Neural progenitor cell (in vitro differentiated cells): ENCODE data around the gene IFI35. TPM values are rescaled to one million over a fixed set of nuclear protein-coding genes. Genes with fewer than 3 reads are reported as not detected.

ENCODE experiments used
- DNase-seq: peaks from one replicate; pipeline ENCODE4 v3.0.0-alpha.2; 2016; ENCODE audit warnings: low spot score
- H2AFZ ChIP-seq: fragments of 200-600 bp; sonication (generic); replicated peaks from 2 replicates; pipeline ENCODE4 v1.6.1; 2016; ENCODE audit warnings: antibody characterized with exemption
- H3F3A ChIP-seq: fragments of 200-600 bp; sonication (generic); 2 replicates; pipeline ENCODE4 v1.6.1; 2016; ENCODE audit warnings: antibody characterized with exemption, low read depth
- H3K27ac ChIP-seq: fragments of 200-600 bp; sonication (generic); 2 replicates; pipeline ENCODE4 v1.5.1; 2016; ENCODE audit warnings: mild to moderate bottlenecking
- H3K27me3 ChIP-seq: fragments of 200-600 bp; sonication (generic); 2 replicates; pipeline ENCODE4 v1.6.1; 2016; ENCODE audit warnings: mild to moderate bottlenecking, moderate library complexity
- H3K36me3 ChIP-seq: fragments of 200-600 bp; sonication (generic); 2 replicates; pipeline ENCODE4 v1.5.1; 2016
- H3K4me1 ChIP-seq: fragments of 200-600 bp; sonication (generic); 2 replicates; pipeline ENCODE4 v1.6.1; 2016; ENCODE audit warnings: mixed run types
- H3K4me2 ChIP-seq: fragments of 200-600 bp; sonication (generic); 2 replicates; pipeline ENCODE4 v1.6.1; 2016
- H3K4me3 ChIP-seq: fragments of 200-600 bp; sonication (generic); 2 replicates; pipeline ENCODE4 v1.5.1; 2016
- H3K79me2 ChIP-seq: fragments of 200-600 bp; sonication (generic); 2 replicates; pipeline ENCODE4 v1.6.1; 2016; ENCODE audit warnings: low read depth
- H3K9ac ChIP-seq: fragments of 200-600 bp; sonication (generic); 2 replicates; pipeline ENCODE4 v1.6.1; 2016
- H3K9me3 ChIP-seq: fragments of 200-600 bp; sonication (generic); 2 replicates; pipeline ENCODE4 v1.5.1; 2016; ENCODE audit warnings: low read depth
- H4K20me1 ChIP-seq: fragments of 200-600 bp; sonication (generic); 2 replicates; pipeline ENCODE4 v1.6.1; 2016; ENCODE audit warnings: low read depth
- H3K27ac Mint-ChIP-seq: 3 replicates; pipeline ENCODE4 v1.8.0; 2021; ENCODE audit warnings: mixed read lengths
- H3K27me3 Mint-ChIP-seq: 2 replicates; pipeline ENCODE4 v1.8.0; 2022; ENCODE audit warnings: low read depth, mild to moderate bottlenecking, inconsistent platforms, moderate library complexity, mixed read lengths; ENCODE audit not compliant: insufficient read depth
- H3K36me3 Mint-ChIP-seq: 3 replicates; pipeline ENCODE4 v1.8.0; 2021; ENCODE audit warnings: mixed read lengths
- H3K4me1 Mint-ChIP-seq: 3 replicates; pipeline ENCODE4 v1.8.0; 2021; ENCODE audit warnings: mixed read lengths
- H3K4me3 Mint-ChIP-seq: 3 replicates; pipeline ENCODE4 v1.8.0; 2021; ENCODE audit warnings: mild to moderate bottlenecking, moderate library complexity, mixed read lengths
- H3K9me3 Mint-ChIP-seq: 3 replicates; pipeline ENCODE4 v1.8.0; 2020; ENCODE audit warnings: mixed read lengths
- EZH2 ChIP-seq: fragments of 200-600 bp; sonication (generic); IDR thresholded peaks from 2 replicates; pipeline ENCODE4 v1.6.1; 2017; ENCODE audit warnings: antibody characterized with exemption, mild to moderate bottlenecking, moderate library complexity
- EZH2phosphoT487 ChIP-seq: fragments of 200-600 bp; sonication (generic); IDR thresholded peaks from 2 replicates; pipeline ENCODE4 v1.6.1; 2017; ENCODE audit warnings: antibody characterized with exemption
- total RNA-seq: library from RNA; depleted of rRNA; stranded (reverse); fragments of >200 nt; gene quantifications from 2 replicates; pipeline ENCODE4 v1.2.3, GENCODE V29; 2015; ENCODE audit warnings: low replicate concordance
- TF ChIP-seq, protein P1 (sequence below): fragments of 200-600 bp; sonication (generic); IDR thresholded peaks from 2 replicates; pipeline ENCODE4 v1.5.1; 2017; ENCODE audit warnings: antibody characterized with exemption, mild to moderate bottlenecking

IFI35 gene
- total RNA-seq, 1 donor from 2014 or later: not detected

DNA sequence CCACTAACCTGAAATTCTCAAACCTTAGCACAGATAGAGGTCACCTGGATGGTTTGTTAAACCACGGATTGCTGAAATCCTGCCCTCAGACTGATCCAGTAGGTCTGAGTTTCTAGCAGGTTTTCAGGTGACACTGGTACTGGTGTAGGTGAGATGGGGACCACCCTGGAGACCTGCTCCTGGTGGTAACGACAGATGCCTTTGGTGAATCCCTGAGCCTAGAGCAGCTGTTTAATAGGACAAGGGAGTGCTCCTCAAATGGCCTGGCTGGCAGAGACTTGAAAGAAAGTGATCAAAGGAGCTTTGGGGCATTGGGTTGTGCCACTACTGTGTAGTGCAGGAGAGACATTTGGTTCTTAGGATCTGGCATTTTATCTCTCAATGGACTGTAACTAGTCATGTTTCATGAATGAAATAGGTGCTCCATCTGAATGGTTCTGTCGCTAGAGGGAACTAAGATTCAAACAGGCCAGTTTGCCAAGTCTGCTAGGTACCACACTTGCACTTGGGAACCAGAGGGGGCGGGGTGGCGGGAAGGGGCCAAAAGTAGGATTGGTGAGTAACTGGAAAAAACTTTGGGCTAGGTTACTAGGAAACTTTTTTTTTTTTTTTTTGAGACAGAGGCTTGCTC is 2.9 kb upstream of the IFI35 start:
- Mint-ChIP-seq H3K4me3 (peak overlapping the region; percentile 41), H3K4me1 (peaks cover 17% of the 10 kb centered on the region), H3K36me3 (peaks cover 25% of the 10 kb centered on the region), H3K27me3 (peaks cover 2% of the 10 kb centered on the region), H3K9me3 (no peaks in the 10 kb centered on the region), H3K27ac (no peak overlapping the region)
- TF ChIP-seq EZH2phosphoT487 (no peak), EZH2 (no peak)
- TF ChIP-seq, protein P1, sequence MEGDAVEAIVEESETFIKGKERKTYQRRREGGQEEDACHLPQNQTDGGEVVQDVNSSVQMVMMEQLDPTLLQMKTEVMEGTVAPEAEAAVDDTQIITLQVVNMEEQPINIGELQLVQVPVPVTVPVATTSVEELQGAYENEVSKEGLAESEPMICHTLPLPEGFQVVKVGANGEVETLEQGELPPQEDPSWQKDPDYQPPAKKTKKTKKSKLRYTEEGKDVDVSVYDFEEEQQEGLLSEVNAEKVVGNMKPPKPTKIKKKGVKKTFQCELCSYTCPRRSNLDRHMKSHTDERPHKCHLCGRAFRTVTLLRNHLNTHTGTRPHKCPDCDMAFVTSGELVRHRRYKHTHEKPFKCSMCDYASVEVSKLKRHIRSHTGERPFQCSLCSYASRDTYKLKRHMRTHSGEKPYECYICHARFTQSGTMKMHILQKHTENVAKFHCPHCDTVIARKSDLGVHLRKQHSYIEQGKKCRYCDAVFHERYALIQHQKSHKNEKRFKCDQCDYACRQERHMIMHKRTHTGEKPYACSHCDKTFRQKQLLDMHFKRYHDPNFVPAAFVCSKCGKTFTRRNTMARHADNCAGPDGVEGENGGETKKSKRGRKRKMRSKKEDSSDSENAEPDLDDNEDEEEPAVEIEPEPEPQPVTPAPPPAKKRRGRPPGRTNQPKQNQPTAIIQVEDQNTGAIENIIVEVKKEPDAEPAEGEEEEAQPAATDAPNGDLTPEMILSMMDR: no peak
- H3K79me2 ChIP-seq: peaks cover 28% of the 10 kb centered on the region
- H3F3A ChIP-seq: peaks cover 72% of the 10 kb centered on the region
- no peak overlapping the region for H3K4me2 ChIP-seq
- no peaks in the 10 kb centered on the region for H3K27me3 ChIP-seq
- H3K9ac ChIP-seq: no peak overlapping the region
- peaks cover 6% of the 10 kb centered on the region for H3K36me3 ChIP-seq
- H2AFZ ChIP-seq: no peak overlapping the region
- no peak overlapping the region for H3K4me3 ChIP-seq
- H3K9me3 ChIP-seq: no peaks in the 10 kb centered on the region
- peaks cover 25% of the 10 kb centered on the region for H4K20me1 ChIP-seq
- no peak overlapping the region for H3K27ac ChIP-seq
- H3K4me1 ChIP-seq: peaks cover 14% of the 10 kb centered on the region
- no peak for DNase-seq

DNA sequence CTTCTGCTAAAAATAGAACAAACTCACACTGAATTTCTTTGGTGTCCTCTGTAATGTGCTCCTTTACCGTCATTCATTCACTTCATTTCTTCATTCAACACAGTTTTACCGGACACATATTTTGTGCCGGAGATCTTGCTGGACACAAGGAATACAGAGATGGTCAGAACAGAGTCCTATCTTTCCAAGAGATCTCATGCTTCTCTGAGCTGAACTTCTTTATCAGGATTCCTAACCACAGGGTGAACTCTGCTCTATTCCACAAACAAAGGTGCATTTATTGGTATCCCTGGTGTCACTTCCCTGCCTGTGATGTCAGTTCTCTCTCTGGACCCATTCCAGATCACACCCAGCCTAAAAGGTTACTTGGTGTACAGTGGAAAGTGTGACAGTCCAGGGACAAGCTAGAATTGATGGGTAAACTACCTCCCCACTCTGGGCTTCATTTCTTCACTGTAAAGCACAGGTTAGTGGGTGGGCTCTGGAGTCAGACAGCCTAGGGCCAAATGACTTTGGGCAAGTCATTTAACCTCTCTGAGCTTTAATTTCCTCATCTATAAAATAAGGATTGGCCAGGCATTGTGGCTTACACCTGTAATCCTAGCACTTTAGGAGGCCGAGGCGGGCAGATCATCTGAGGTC is 4.2 kb downstream of the IFI35 start:
- DNase-seq: no peak
- Histone ChIP-seq H3K9ac (no peak overlapping the region), H2AFZ (no peak overlapping the region), H3K79me2 (no peaks in the 10 kb centered on the region), H3K9me3 (no peaks in the 10 kb centered on the region), H3K4me1 (peaks cover 4% of the 10 kb centered on the region), H3K27me3 (no peaks in the 10 kb centered on the region), H3K4me3 (no peak overlapping the region), H3K36me3 (no peaks in the 10 kb centered on the region), H3K27ac (no peak overlapping the region), H4K20me1 (no peaks in the 10 kb centered on the region), H3F3A (peaks cover 17% of the 10 kb centered on the region), H3K4me2 (no peak overlapping the region)
- Mint-ChIP-seq H3K4me3 (no peak overlapping the region), H3K27me3 (peaks cover 2% of the 10 kb centered on the region), H3K4me1 (peaks cover 22% of the 10 kb centered on the region), H3K36me3 (peaks cover 4% of the 10 kb centered on the region), H3K27ac (no peak overlapping the region), H3K9me3 (no peaks in the 10 kb centered on the region)
- TF ChIP-seq EZH2 (no peak), EZH2phosphoT487 (no peak)
- TF ChIP-seq, protein P1: no peak

DNA sequence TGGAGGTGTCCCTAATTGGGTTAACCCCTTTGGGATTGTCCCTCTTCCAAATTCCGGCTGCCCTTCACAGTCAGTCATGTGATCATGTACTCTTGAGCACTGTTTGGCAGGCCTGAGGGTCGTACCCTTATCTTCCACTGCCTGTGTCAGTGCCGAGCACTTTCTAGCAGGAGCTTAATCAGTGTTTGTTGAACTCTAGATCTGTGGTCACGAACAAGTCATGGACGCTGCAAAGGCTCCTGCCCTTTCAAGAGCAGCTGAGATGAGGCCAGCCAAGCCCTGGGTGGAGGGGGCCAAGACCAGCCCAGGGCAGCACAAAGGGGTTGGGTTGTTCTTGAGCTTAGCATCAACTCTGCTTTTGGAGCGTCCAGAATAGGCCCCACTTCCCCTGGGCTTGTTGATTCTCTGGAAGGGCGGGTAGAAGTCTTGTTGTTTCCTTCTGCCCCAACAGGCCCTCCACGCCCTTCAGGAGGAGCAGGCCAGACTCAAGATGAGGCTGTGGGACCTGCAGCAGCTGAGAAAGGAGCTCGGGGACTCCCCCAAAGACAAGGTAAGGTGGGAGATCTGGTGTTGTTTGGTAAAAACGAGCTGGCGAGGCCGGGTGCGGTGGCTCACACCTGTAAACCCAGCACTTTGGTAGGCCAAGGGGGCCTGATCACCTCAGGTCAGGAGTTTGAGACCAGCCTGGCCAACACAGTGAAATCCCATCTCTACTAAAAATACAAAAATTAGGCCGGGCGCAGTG is 5.3 kb downstream of the IFI35 start:
- H3K79me2 ChIP-seq: no peaks in the 10 kb centered on the region
- H3K4me3 Mint-ChIP-seq: peak overlapping the region; percentile 21
- no peak for DNase-seq
- no peaks in the 10 kb centered on the region for H3K27me3 ChIP-seq
- H3K27ac Mint-ChIP-seq: peak overlapping the region; percentile 66
- no peak overlapping the region for H2AFZ ChIP-seq
- no peaks in the 10 kb centered on the region for H3K4me1 ChIP-seq
- H3K36me3 Mint-ChIP-seq: peaks cover 4% of the 10 kb centered on the region
- H3K4me2 ChIP-seq: no peak overlapping the region
- H3K27ac ChIP-seq: no peak overlapping the region
- H3K36me3 ChIP-seq: no peaks in the 10 kb centered on the region
- H3K9ac ChIP-seq: no peak overlapping the region
- no peaks in the 10 kb centered on the region for H4K20me1 ChIP-seq
- H3K9me3 Mint-ChIP-seq: no peaks in the 10 kb centered on the region
- no peak overlapping the region for H3K4me3 ChIP-seq
- TF ChIP-seq EZH2phosphoT487 (no peak), EZH2 (no peak)
- TF ChIP-seq, protein P1: no peak
- H3K27me3 Mint-ChIP-seq: no peaks in the 10 kb centered on the region
- no peaks in the 10 kb centered on the region for H3K9me3 ChIP-seq
- H3F3A ChIP-seq: peaks cover 7% of the 10 kb centered on the region
- peaks cover 25% of the 10 kb centered on the region for H3K4me1 Mint-ChIP-seq
